Lower lobe of right lung (tissue), 2 donors: ENCODE data around the gene CABLES2. TPM values are rescaled to one million over a fixed set of nuclear protein-coding genes. Genes with fewer than 3 reads are reported as not detected.

Source experiments
- ATAC-seq, 2 donors: fragments of 200-7000 bp; cut with Tn5 transposase; one replicate each; pipeline ENCODE4 v1.9.1; 2020 to 2022; ENCODE audit warnings: mild to moderate bottlenecking in 2 of 2, moderate library complexity in 2 of 2
- DNase-seq: peaks from one replicate; pipeline ENCODE4 v3.0.0-alpha.2; 2020
- H3K27ac ChIP-seq: fragments of 200-600 bp; one replicate; pipeline ENCODE4 v1.8.0; 2022
- H3K27me3 ChIP-seq: fragments of 200-600 bp; one replicate; pipeline ENCODE4 v1.8.0; 2022; ENCODE audit warnings: low read depth
- H3K36me3 ChIP-seq: fragments of 200-600 bp; one replicate; pipeline ENCODE4 v1.8.0; 2022; ENCODE audit warnings: mild to moderate bottlenecking
- H3K4me1 ChIP-seq: fragments of 200-600 bp; one replicate; pipeline ENCODE4 v1.8.0; 2022
- H3K4me3 ChIP-seq: fragments of 200-600 bp; one replicate; pipeline ENCODE4 v1.8.0; 2022; ENCODE audit warnings: mild to moderate bottlenecking
- H3K9me3 ChIP-seq: fragments of 200-600 bp; one replicate; pipeline ENCODE4 v1.8.0; 2022
- CTCF ChIP-seq: fragments of 200-600 bp; IDR thresholded peaks from one replicate; pipeline ENCODE4 v1.8.0; 2022; ENCODE audit warnings: antibody characterized with exemption, mild to moderate bottlenecking
- intact Hi-C: fragments of 100-400 bp; cut with DNase I; formaldehyde crosslinking; loops from one replicate; pipeline ENCODE4 v1.11.0; 2022
- total RNA-seq: library from RNA; stranded (reverse); fragmentation: NEBNext Ultra II Directional; extraction: Animal tissue kit (Norgen Biotek cat#: 25700); gene quantifications from one replicate; pipeline ENCODE4 v1.2.1, GENCODE V29; 2021
- donor health status: DM: no; HTN: yes; CAD: no; lungs with severe emphysema.

CABLES2 gene
- total RNA-seq, 1 donor from 2014 or later: 4.5 TPM

GRCh38 chr20:62451970-62452369, 44.9 kb upstream of the CABLES2 start:
- no peak for TF ChIP-seq CTCF
- no peak overlapping the region for H3K27ac ChIP-seq
- DNase-seq (no peak), ATAC-seq (no peak)
- intact Hi-C loops: no loop called here
- H3K4me3 ChIP-seq: no peak overlapping the region
- H3K4me1 ChIP-seq: no peaks in the 10 kb centered on the region
- no peaks in the 10 kb centered on the region for H3K36me3 ChIP-seq
- H3K9me3 ChIP-seq: no peaks in the 10 kb centered on the region
- peaks cover 60% of the 10 kb centered on the region for H3K27me3 ChIP-seq

- Histone ChIP-seq H3K9me3 (no peaks in the 10 kb centered on the region), H3K27ac (no peak overlapping the region), H3K27me3 (peaks cover 56% of the 10 kb centered on the region), H3K36me3 (no peaks in the 10 kb centered on the region), H3K4me3 (no peak overlapping the region), H3K4me1 (no peaks in the 10 kb centered on the region)
- TF ChIP-seq CTCF: no peak
- intact Hi-C loops: no loop called here
- DNase-seq: no peak
- no peak for ATAC-seq
Measured at GRCh38 chr20:62451156-62451767, 44.2 kb upstream of the CABLES2 start.

GRCh38 chr20:62449951-62450691, 43.0 kb upstream of the CABLES2 start:
- Histone ChIP-seq H3K36me3 (no peaks in the 10 kb centered on the region), H3K4me1 (no peaks in the 10 kb centered on the region), H3K27me3 (peaks cover 49% of the 10 kb centered on the region), H3K27ac (no peak overlapping the region), H3K4me3 (no peak overlapping the region), H3K9me3 (no peaks in the 10 kb centered on the region)
- no peak for DNase-seq
- no peak for ATAC-seq
- no peak for TF ChIP-seq CTCF
- intact Hi-C loops: no loop called here

GRCh38 chr20:62448788-62449187, 41.7 kb upstream of the CABLES2 start:
- no peak for DNase-seq
- Histone ChIP-seq H3K4me3 (no peak overlapping the region), H3K27ac (no peak overlapping the region), H3K36me3 (no peaks in the 10 kb centered on the region), H3K9me3 (no peaks in the 10 kb centered on the region), H3K4me1 (no peaks in the 10 kb centered on the region), H3K27me3 (peaks cover 37% of the 10 kb centered on the region)
- intact Hi-C loops: no loop called here
- no peak for TF ChIP-seq CTCF
- ATAC-seq: no peak

GRCh38 chr20:62448038-62448437, 41.0 kb upstream of the CABLES2 start:
- Histone ChIP-seq H3K4me3 (no peak overlapping the region), H3K27ac (no peak overlapping the region), H3K9me3 (no peaks in the 10 kb centered on the region), H3K27me3 (peaks cover 33% of the 10 kb centered on the region), H3K4me1 (no peaks in the 10 kb centered on the region), H3K36me3 (no peaks in the 10 kb centered on the region)
- no peak for DNase-seq
- intact Hi-C loops: no loop called here
- TF ChIP-seq CTCF: no peak
- ATAC-seq: no peak
